RWPE1 (cell line): ENCODE measurements around the gene PKDCC.

Source experiments
- CTCF ChIA-PET: fragments of 350-600 bp; sonication (Branson Sonifier 250); formaldehyde crosslinking; extraction: SDS; loops from one replicate; lab custom pipeline; 2021; lab: Yijun Ruan, JAX
- POLR2A ChIA-PET: fragments of 400-600 bp; formaldehyde crosslinking; extraction: SDS; loops from one replicate; lab custom pipeline; 2020; ENCODE audit warnings: antibody characterized with exemption; ENCODE audit not compliant: low non-redundant PET; lab: Yijun Ruan, JAX
- DNase-seq: peaks from one replicate; pipeline ENCODE4 v3.0.0; 2012; ENCODE audit warnings: low spot score
- H3K27ac ChIP-seq: fragments of 450-650 bp; 2 replicates; pipeline ENCODE4 v1.5.1; 2017
- TF ChIP-seq, protein P1 (sequence below): fragments of 450-650 bp; conservative IDR thresholded peaks from 2 replicates; pipeline ENCODE4 v1.5.1; 2017; ENCODE audit warnings: low read depth, mild to moderate bottlenecking

The PKDCC gene

DNA sequence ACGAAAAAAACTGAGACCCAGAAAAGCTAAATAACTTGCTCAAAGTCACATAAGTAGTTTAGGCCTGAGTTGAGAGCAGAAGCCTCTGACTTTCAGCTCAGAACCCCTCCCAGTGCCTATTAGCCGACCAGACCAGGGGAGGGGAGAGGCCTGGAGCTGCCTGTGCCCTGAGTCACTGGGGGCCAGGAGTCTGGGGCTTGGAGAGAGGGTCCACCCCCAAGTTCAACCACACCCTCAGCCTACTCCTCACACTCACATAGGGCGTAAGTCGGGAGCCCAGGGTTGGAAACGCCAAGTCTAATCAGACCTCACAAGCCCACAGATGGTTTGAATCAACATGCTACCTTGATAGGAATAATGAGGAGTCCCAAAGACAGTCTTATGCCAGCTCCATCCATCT is 12.6 kb upstream of the PKDCC start:
- CTCF ChIA-PET, result no interaction called here
- DNase-seq, result no peak
- POLR2A ChIA-PET, result no interaction called here
- H3K27ac ChIP-seq, result no peak overlapping the region
- TF ChIP-seq, protein P1, sequence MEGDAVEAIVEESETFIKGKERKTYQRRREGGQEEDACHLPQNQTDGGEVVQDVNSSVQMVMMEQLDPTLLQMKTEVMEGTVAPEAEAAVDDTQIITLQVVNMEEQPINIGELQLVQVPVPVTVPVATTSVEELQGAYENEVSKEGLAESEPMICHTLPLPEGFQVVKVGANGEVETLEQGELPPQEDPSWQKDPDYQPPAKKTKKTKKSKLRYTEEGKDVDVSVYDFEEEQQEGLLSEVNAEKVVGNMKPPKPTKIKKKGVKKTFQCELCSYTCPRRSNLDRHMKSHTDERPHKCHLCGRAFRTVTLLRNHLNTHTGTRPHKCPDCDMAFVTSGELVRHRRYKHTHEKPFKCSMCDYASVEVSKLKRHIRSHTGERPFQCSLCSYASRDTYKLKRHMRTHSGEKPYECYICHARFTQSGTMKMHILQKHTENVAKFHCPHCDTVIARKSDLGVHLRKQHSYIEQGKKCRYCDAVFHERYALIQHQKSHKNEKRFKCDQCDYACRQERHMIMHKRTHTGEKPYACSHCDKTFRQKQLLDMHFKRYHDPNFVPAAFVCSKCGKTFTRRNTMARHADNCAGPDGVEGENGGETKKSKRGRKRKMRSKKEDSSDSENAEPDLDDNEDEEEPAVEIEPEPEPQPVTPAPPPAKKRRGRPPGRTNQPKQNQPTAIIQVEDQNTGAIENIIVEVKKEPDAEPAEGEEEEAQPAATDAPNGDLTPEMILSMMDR, result no peak

GRCh38 chr2:42036413-42036812 is 11.4 kb upstream of the PKDCC start:
- DNase-seq, result no peak
- CTCF ChIA-PET, result interaction anchor here (0.7 kb wide), 1 partner anchor 116 kb away, joined by 3 read pairs; no protein-coding TSS in a partner anchor
- POLR2A ChIA-PET, result no interaction called here
- TF ChIP-seq, protein P1, result no peak
- H3K27ac ChIP-seq, result no peak overlapping the region

DNA sequence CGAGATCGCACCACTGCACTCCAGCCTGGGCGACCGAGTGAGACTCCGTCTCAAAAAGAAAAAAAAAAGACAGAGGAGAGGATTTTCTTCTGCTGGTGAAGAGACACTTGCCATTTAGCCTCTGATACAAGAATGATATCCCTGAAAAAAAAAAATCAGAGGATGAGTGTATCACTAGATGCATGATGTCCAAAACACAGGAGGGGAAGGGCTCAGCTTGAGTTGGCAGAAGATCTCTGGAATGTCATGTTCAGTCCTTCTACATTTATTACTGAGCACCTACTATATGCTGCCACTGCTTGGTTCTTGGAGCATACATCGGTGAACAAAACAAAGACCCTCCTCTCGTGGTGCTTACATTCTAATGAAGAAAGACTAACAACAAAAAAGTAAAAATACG is 10.9 kb upstream of the PKDCC start:
- POLR2A ChIA-PET, result no interaction called here
- CTCF ChIA-PET, result no interaction called here
- no peak for DNase-seq
- TF ChIP-seq, protein P1, result no peak
- no peak overlapping the region for H3K27ac ChIP-seq

DNA sequence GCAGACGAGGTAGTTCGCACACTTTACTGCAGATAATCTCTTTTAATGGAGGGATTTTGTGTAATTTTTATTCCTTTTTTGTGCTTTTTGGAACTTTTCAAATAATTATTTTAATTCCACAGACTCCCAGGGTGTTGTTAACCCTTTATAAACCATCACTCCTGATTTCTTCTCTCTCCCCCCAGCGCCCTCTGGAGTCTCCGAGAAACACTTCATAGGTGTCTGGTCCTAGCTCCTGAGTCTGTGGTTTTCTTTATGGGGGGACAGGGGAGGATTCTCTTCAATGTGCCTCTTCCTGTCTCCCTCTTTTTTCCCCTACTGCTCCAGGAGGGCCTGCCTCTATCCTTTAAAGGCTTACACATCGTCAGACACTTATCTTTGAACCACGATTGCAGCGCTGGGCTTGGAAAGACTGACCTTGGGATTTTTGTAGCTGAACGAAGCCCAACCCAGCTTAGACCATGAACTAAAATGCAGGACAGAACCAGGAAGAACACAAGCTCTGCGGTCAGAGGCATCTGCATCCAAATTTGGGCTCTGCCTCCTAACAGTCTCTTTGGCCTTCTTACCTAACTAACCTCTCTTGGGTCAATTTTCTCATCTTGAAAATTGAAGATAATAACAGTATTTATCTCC is 7.1 kb upstream of the PKDCC start:
- ChIA-PET CTCF (interaction anchor here (0.6 kb wide), 1 partner anchor 189 kb away, joined by 5 read pairs; no protein-coding TSS in a partner anchor), POLR2A (no interaction called here)
- DNase-seq, result no peak

GRCh38 chr2:42041377-42042127 is 6.3 kb upstream of the PKDCC start:
- DNase-seq, result no peak
- ChIA-PET CTCF (no interaction called here), POLR2A (no interaction called here)
- TF ChIP-seq, protein P1, result no peak
- no peak overlapping the region for H3K27ac ChIP-seq

More for the DNA sequence above, 7.1 kb upstream of the PKDCC start:
- H3K27ac ChIP-seq, result no peak overlapping the region
- TF ChIP-seq, protein P1, result no peak

GRCh38 chr2:42042631-42043355 is 5.0 kb upstream of the PKDCC start:
- TF ChIP-seq, protein P1, result no peak
- ChIA-PET POLR2A (no interaction called here), CTCF (no interaction called here)
- no peak for DNase-seq
- no peak overlapping the region for H3K27ac ChIP-seq
